NT2/D1 (cell line): ENCODE measurements around the gene GLIS1.

Experiments
- YY1 ChIP-seq: IDR thresholded peaks from 2 replicates; pipeline ENCODE4 v1.6.1; 2011; ENCODE audit not compliant: insufficient read length, insufficient read depth
- ZNF274 ChIP-seq: IDR thresholded peaks from 2 replicates; pipeline ENCODE4 v1.6.1; 2011; ENCODE audit warnings: mild to moderate bottlenecking, low read depth, low read length

- TF ChIP-seq ZNF274, result no peak
- no peak for TF ChIP-seq YY1
These were observed 6.0 kb downstream of the GLIS1 start for GRCh38 chr1:53732912-53733317.
